Measurements from ENCODE around the gene NRG2. TPM values are rescaled to one million over a fixed set of nuclear protein-coding genes. Genes with fewer than 3 reads are reported as not detected.

NRG2 gene
- polyA plus RNA-seq, 5 donors: 6.1 to 10.1 (median 7.4) TPM

- no peak for DNase-seq
Measured at GRCh38 chr5:139861021-139861888, 181.8 kb downstream of the NRG2 start.

- DNase-seq: no peak
Measured at GRCh38 chr5:139859013-139859412, 184.1 kb downstream of the NRG2 start.

GRCh38 chr5:139856714-139857113 lies 186.4 kb downstream of the NRG2 start:
- no peak for DNase-seq

GRCh38 chr5:139855946-139856540 lies 187.1 kb downstream of the NRG2 start:
- no peak for DNase-seq

GRCh38 chr5:139855451-139855850 lies 187.6 kb downstream of the NRG2 start:
- no peak for DNase-seq

GRCh38 chr5:139854953-139855352 lies 188.1 kb downstream of the NRG2 start:
- DNase-seq: no peak

- no peak for DNase-seq
Measured at GRCh38 chr5:139854029-139854605, 189.0 kb downstream of the NRG2 start.

- no peak for DNase-seq
Measured at GRCh38 chr5:139852696-139853095, 190.4 kb downstream of the NRG2 start.

GRCh38 chr5:139851558-139851957 lies 191.5 kb downstream of the NRG2 start:
- no peak for DNase-seq

- no peak for DNase-seq
Measured at GRCh38 chr5:139850423-139851016, 192.6 kb downstream of the NRG2 start.

GRCh38 chr5:139849942-139850341 lies 193.2 kb downstream of the NRG2 start:
- no peak for DNase-seq

- no peak for DNase-seq
Measured at GRCh38 chr5:139849501-139849900, 193.6 kb downstream of the NRG2 start.

GRCh38 chr5:139848508-139849100 lies 194.5 kb downstream of the NRG2 start:
- no peak for DNase-seq

GRCh38 chr5:139847790-139848507 lies 195.2 kb downstream of the NRG2 start:
- peak; percentile 45 to 48 for DNase-seq

- no peak for DNase-seq
Measured at GRCh38 chr5:139847091-139847490, 196.0 kb downstream of the NRG2 start.

GRCh38 chr5:139845846-139846681 lies 197.0 kb downstream of the NRG2 start:
- DNase-seq: no peak

- peak in 1 of 2 donors; percentile 38 for DNase-seq
Measured at GRCh38 chr5:139844472-139845145, 198.5 kb downstream of the NRG2 start.

GRCh38 chr5:139843991-139844390 lies 199.1 kb downstream of the NRG2 start:
- no peak for DNase-seq

- DNase-seq: no peak
Measured at GRCh38 chr5:139842321-139842720, 200.8 kb downstream of the NRG2 start.

GRCh38 chr5:139841549-139841948 lies 201.6 kb downstream of the NRG2 start:
- DNase-seq: no peak
